GM04503 (cell line): ENCODE measurements around the gene WWC2.

Experiments
- DNase-seq: peaks from one replicate; pipeline ENCODE4 v3.0.0-alpha.2; 2012; ENCODE audit warnings: low read depth

WWC2 gene

GRCh38 chr4:183202523-183202922 is 103.5 kb downstream of the WWC2 start:
- DNase-seq = no peak

GRCh38 chr4:183204793-183205192 is 105.7 kb downstream of the WWC2 start:
- DNase-seq = no peak

GRCh38 chr4:183205193-183205592 is 106.1 kb downstream of the WWC2 start:
- DNase-seq = no peak

- no peak for DNase-seq
Measured at GRCh38 chr4:183205709-183206108, 106.7 kb downstream of the WWC2 start.

GRCh38 chr4:183211533-183211932 is 112.5 kb downstream of the WWC2 start:
- no peak for DNase-seq

GRCh38 chr4:183213996-183214395 is 114.9 kb downstream of the WWC2 start:
- no peak for DNase-seq

- DNase-seq = no peak
Measured at GRCh38 chr4:183214912-183215488, 115.9 kb downstream of the WWC2 start.

- no peak for DNase-seq
Measured at GRCh38 chr4:183220236-183220635, 121.2 kb downstream of the WWC2 start.

GRCh38 chr4:183223053-183223452 is 124.0 kb downstream of the WWC2 start:
- no peak for DNase-seq

GRCh38 chr4:183229397-183229796 is 130.3 kb downstream of the WWC2 start:
- no peak for DNase-seq

- no peak for DNase-seq
Measured at GRCh38 chr4:183240581-183241321, 141.7 kb downstream of the WWC2 start.

GRCh38 chr4:183241322-183241640 is 142.2 kb downstream of the WWC2 start:
- DNase-seq = no peak

GRCh38 chr4:183241721-183242151 is 142.7 kb downstream of the WWC2 start:
- no peak for DNase-seq

GRCh38 chr4:183242291-183242690 is 143.2 kb downstream of the WWC2 start:
- no peak for DNase-seq

- no peak for DNase-seq
Measured at GRCh38 chr4:183244019-183244418, 145.0 kb downstream of the WWC2 start.

GRCh38 chr4:183244506-183244905 is 145.4 kb downstream of the WWC2 start:
- DNase-seq = no peak

GRCh38 chr4:183248201-183248600 is 149.1 kb downstream of the WWC2 start:
- DNase-seq = no peak

- no peak for DNase-seq
Measured at GRCh38 chr4:183249854-183250253, 150.8 kb downstream of the WWC2 start.

- no peak for DNase-seq
Measured at GRCh38 chr4:183250831-183251230, 151.8 kb downstream of the WWC2 start.

GRCh38 chr4:183252959-183253358 is 153.9 kb downstream of the WWC2 start:
- DNase-seq = no peak

GRCh38 chr4:183253451-183253850 is 154.4 kb downstream of the WWC2 start:
- DNase-seq = no peak

- DNase-seq = no peak
Measured at GRCh38 chr4:183254162-183254561, 155.1 kb downstream of the WWC2 start.

GRCh38 chr4:183255487-183255886 is 156.4 kb downstream of the WWC2 start:
- no peak for DNase-seq

- no peak for DNase-seq
Measured at GRCh38 chr4:183256343-183256742, 157.3 kb downstream of the WWC2 start.
